Peyer's patch (tissue), 4 donors: Measurements from ENCODE around the gene STX18.

ENCODE experiments used
- CTCF ChIP-seq, 6 experiments: fragments of 450-650 bp in 4 of 6; fragments of 200-600 bp in 2 of 6; sonication (generic) in 1 of 6; IDR thresholded peaks; one replicate each; pipeline ENCODE4 v1.5.1; 2017 to 2019; ENCODE audit warnings: antibody characterized with exemption in 6 of 6, mild to moderate bottlenecking in 3 of 6, moderate library complexity in 1 of 6
- POLR2A ChIP-seq, 2 donors: fragments of 450-650 bp; IDR thresholded peaks; one replicate each; pipeline ENCODE4 v1.5.1; 2017; ENCODE audit warnings: antibody characterized with exemption in 2 of 2, mild to moderate bottlenecking in 2 of 2, moderate library complexity in 2 of 2

GRCh38 chr4:4427121-4427870 lies 114.6 kb downstream of the STX18 start:
- no peak for TF ChIP-seq CTCF (IDR thresholded peaks at IDR 0.05)
- no peak for TF ChIP-seq POLR2A (IDR thresholded peaks at IDR 0.05)
